Measurements from ENCODE around the gene CLTCL1.

DNA sequence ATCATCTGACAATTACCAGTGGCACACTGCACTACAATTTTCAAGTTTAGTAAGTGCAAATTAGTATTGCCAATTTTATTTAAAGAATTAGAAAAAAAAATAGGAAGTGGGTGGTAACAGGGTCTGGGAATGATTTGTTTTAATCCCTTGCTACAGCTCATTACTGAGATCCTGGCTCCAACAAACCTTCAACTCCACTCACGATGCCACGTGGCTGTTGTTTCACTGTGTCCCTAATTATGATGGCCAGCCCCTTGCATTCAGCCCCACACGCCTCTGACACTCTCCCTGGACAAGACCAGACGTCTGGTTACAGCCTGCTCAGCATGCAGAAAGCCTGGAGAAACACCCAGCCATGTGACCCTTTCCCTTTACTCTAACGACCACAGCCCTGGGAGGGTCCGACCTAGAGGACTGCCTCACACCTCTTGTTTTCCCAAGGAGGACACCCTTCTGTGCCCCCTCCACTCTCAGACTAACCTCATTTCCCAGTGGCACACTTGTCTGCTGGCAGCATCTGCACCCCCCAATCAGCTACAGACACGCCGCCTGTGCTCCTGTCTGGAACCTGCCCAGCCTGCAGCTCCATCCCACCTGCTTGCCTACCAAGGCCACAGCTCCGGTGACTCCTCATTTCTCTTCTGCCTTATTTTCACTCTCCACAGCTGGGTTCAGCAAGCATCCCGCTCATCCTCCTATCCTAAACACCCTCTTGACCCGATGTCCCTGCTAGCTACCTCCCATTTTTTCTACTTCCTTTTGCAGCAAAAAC is 94.5 kb downstream of the CLTCL1 start:
- TF ChIP-seq, protein P1, sequence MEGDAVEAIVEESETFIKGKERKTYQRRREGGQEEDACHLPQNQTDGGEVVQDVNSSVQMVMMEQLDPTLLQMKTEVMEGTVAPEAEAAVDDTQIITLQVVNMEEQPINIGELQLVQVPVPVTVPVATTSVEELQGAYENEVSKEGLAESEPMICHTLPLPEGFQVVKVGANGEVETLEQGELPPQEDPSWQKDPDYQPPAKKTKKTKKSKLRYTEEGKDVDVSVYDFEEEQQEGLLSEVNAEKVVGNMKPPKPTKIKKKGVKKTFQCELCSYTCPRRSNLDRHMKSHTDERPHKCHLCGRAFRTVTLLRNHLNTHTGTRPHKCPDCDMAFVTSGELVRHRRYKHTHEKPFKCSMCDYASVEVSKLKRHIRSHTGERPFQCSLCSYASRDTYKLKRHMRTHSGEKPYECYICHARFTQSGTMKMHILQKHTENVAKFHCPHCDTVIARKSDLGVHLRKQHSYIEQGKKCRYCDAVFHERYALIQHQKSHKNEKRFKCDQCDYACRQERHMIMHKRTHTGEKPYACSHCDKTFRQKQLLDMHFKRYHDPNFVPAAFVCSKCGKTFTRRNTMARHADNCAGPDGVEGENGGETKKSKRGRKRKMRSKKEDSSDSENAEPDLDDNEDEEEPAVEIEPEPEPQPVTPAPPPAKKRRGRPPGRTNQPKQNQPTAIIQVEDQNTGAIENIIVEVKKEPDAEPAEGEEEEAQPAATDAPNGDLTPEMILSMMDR (IDR thresholded peaks at IDR 0.05): no peak
- TF ChIP-seq, protein P2, sequence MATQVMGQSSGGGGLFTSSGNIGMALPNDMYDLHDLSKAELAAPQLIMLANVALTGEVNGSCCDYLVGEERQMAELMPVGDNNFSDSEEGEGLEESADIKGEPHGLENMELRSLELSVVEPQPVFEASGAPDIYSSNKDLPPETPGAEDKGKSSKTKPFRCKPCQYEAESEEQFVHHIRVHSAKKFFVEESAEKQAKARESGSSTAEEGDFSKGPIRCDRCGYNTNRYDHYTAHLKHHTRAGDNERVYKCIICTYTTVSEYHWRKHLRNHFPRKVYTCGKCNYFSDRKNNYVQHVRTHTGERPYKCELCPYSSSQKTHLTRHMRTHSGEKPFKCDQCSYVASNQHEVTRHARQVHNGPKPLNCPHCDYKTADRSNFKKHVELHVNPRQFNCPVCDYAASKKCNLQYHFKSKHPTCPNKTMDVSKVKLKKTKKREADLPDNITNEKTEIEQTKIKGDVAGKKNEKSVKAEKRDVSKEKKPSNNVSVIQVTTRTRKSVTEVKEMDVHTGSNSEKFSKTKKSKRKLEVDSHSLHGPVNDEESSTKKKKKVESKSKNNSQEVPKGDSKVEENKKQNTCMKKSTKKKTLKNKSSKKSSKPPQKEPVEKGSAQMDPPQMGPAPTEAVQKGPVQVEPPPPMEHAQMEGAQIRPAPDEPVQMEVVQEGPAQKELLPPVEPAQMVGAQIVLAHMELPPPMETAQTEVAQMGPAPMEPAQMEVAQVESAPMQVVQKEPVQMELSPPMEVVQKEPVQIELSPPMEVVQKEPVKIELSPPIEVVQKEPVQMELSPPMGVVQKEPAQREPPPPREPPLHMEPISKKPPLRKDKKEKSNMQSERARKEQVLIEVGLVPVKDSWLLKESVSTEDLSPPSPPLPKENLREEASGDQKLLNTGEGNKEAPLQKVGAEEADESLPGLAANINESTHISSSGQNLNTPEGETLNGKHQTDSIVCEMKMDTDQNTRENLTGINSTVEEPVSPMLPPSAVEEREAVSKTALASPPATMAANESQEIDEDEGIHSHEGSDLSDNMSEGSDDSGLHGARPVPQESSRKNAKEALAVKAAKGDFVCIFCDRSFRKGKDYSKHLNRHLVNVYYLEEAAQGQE (IDR thresholded peaks at IDR 0.05; ENCODE audit: insufficient read depth in 1 of 2, low read depth in 2 of 2, low read length in 1 of 2): no peak
